Astrocyte (in vitro differentiated cells and primary cell): ENCODE measurements around the gene CEACAM4. TPM values are rescaled to one million over a fixed set of nuclear protein-coding genes. Genes with fewer than 3 reads are reported as not detected.

Experiments
- DNase-seq: peaks from one replicate; pipeline ENCODE4 v3.0.0-alpha.2; 2010; ENCODE audit warnings: low read depth
- FAIRE-seq: peaks from 2 replicates; lab custom pipeline; 2011; peaks lifted over from hg19 to GRCh38; lab: Jason Lieb, UNC
- H2AFZ ChIP-seq: 2 replicates; pipeline ENCODE4 v1.6.0; 2012; ENCODE audit warnings: low read depth, low read length, inconsistent platforms
- H3K27ac ChIP-seq: 2 replicates; pipeline ENCODE4 v1.5.1; 2011; ENCODE audit warnings: low read depth, low read length, inconsistent platforms
- H3K27me3 ChIP-seq: 2 replicates; pipeline ENCODE4 v1.6.0; 2011; ENCODE audit warnings: low read length, inconsistent platforms; ENCODE audit not compliant: insufficient read depth
- H3K36me3 ChIP-seq: 2 replicates; pipeline ENCODE4 v1.5.1; 2011; ENCODE audit warnings: low read length, inconsistent platforms; ENCODE audit not compliant: insufficient read depth
- H3K4me1 ChIP-seq: 2 replicates; pipeline ENCODE4 v1.5.1; 2011; ENCODE audit warnings: low read length, inconsistent platforms; ENCODE audit not compliant: insufficient read depth
- H3K4me2 ChIP-seq: 2 replicates; pipeline ENCODE4 v1.6.0; 2012; ENCODE audit warnings: low read length, inconsistent platforms
- H3K4me3 ChIP-seq: 2 replicates; pipeline ENCODE4 v1.5.1; 2011; ENCODE audit warnings: low read depth, mild to moderate bottlenecking, low read length, inconsistent platforms; ENCODE audit not compliant: insufficient read depth
- H3K79me2 ChIP-seq: 2 replicates; pipeline ENCODE4 v1.6.0; 2012; ENCODE audit warnings: mild to moderate bottlenecking, low read length, inconsistent platforms; ENCODE audit not compliant: insufficient read depth
- H3K9ac ChIP-seq: 2 replicates; pipeline ENCODE4 v1.6.0; 2012; ENCODE audit warnings: mild to moderate bottlenecking, low read length, inconsistent platforms
- H3K9me3 ChIP-seq: 2 replicates; pipeline ENCODE4 v1.5.1; 2012; ENCODE audit warnings: low read depth, mild to moderate bottlenecking, low read length, inconsistent platforms; ENCODE audit not compliant: insufficient read depth
- H4K20me1 ChIP-seq: 2 replicates; pipeline ENCODE4 v1.6.0; 2012; ENCODE audit warnings: low read length, inconsistent platforms; ENCODE audit not compliant: insufficient read depth
- H3K27ac Mint-ChIP-seq: one replicate; pipeline ENCODE4 v1.8.0; 2021; ENCODE audit warnings: mild to moderate bottlenecking, mixed read lengths; ENCODE audit not compliant: unreplicated experiment
- H3K27me3 Mint-ChIP-seq: one replicate; pipeline ENCODE4 v1.8.0; 2021; ENCODE audit warnings: low read depth, mixed read lengths; ENCODE audit not compliant: unreplicated experiment
- H3K36me3 Mint-ChIP-seq: one replicate; pipeline ENCODE4 v1.8.0; 2021; ENCODE audit warnings: low read depth, mixed read lengths; ENCODE audit not compliant: unreplicated experiment
- H3K4me1 Mint-ChIP-seq: one replicate; pipeline ENCODE4 v1.8.0; 2021; ENCODE audit warnings: low read depth, mixed read lengths; ENCODE audit not compliant: unreplicated experiment
- H3K4me3 Mint-ChIP-seq: one replicate; pipeline ENCODE4 v1.8.0; 2021; ENCODE audit warnings: mild to moderate bottlenecking, moderate library complexity, mixed read lengths; ENCODE audit not compliant: unreplicated experiment
- H3K9me3 Mint-ChIP-seq: one replicate; pipeline ENCODE4 v1.8.0; 2021; ENCODE audit warnings: mild to moderate bottlenecking, mixed read lengths; ENCODE audit not compliant: unreplicated experiment
- CTCF ChIP-seq: IDR thresholded peaks from 2 replicates; pipeline ENCODE4 v1.5.1; 2011; ENCODE audit warnings: low read depth, mild to moderate bottlenecking, inconsistent platforms, low read length, moderate library complexity; ENCODE audit not compliant: insufficient read depth
- EZH2 ChIP-seq: IDR thresholded peaks from 2 replicates; pipeline ENCODE4 v1.6.1; 2012; ENCODE audit warnings: mild to moderate bottlenecking, low read length, inconsistent platforms; ENCODE audit not compliant: insufficient read depth
- total RNA-seq: library from RNA; stranded (reverse); gene quantifications from 2 replicates; pipeline ENCODE4 v1.2.1, GENCODE V29; 2021

CEACAM4 gene
- total RNA-seq, 1 donor from 2014 or later = not detected

- no peaks in the 10 kb centered on the region for H3K9me3 ChIP-seq
Observed at GRCh38 chr19:41617941-41618730, 8.7 kb downstream of the CEACAM4 start.

GRCh38 chr19:41616792-41617621 is 9.9 kb downstream of the CEACAM4 start:
- FAIRE-seq = no peak

More at GRCh38 chr19:41617941-41618730, 8.7 kb downstream of the CEACAM4 start:
- TF ChIP-seq CTCF (no peak), EZH2 (no peak)
- Mint-ChIP-seq H3K9me3 (no peaks in the 10 kb centered on the region), H3K36me3 (no peaks in the 10 kb centered on the region), H3K4me1 (no peaks in the 10 kb centered on the region), H3K27me3 (peaks cover 58% of the 10 kb centered on the region), H3K27ac (no peak overlapping the region), H3K4me3 (no peak overlapping the region)
- Histone ChIP-seq H4K20me1 (no peaks in the 10 kb centered on the region), H3K4me3 (no peak overlapping the region), H3K27me3 (no peaks in the 10 kb centered on the region), H3K79me2 (no peaks in the 10 kb centered on the region), H3K9ac (no peak overlapping the region), H2AFZ (no peak overlapping the region), H3K4me2 (no peak overlapping the region), H3K27ac (no peak overlapping the region), H3K4me1 (no peaks in the 10 kb centered on the region), H3K36me3 (no peaks in the 10 kb centered on the region)
- no peak for DNase-seq
- FAIRE-seq = no peak

More at GRCh38 chr19:41616792-41617621, 9.9 kb downstream of the CEACAM4 start:
- no peaks in the 10 kb centered on the region for H3K79me2 ChIP-seq
- no peaks in the 10 kb centered on the region for H3K27me3 ChIP-seq
- H3K9me3 ChIP-seq = no peaks in the 10 kb centered on the region
- no peak overlapping the region for H3K4me3 ChIP-seq
- Mint-ChIP-seq H3K4me3 (no peak overlapping the region), H3K27me3 (peaks cover 57% of the 10 kb centered on the region), H3K27ac (no peak overlapping the region), H3K4me1 (no peaks in the 10 kb centered on the region), H3K9me3 (no peaks in the 10 kb centered on the region), H3K36me3 (no peaks in the 10 kb centered on the region)
- no peak for DNase-seq
- no peaks in the 10 kb centered on the region for H4K20me1 ChIP-seq
- no peak overlapping the region for H3K27ac ChIP-seq
- no peak for TF ChIP-seq CTCF
- TF ChIP-seq EZH2 = no peak
- H3K36me3 ChIP-seq = no peaks in the 10 kb centered on the region
- H2AFZ ChIP-seq = no peak overlapping the region
- no peaks in the 10 kb centered on the region for H3K4me1 ChIP-seq
- no peak overlapping the region for H3K9ac ChIP-seq
- no peak overlapping the region for H3K4me2 ChIP-seq
